Sigmoid colon (tissue), 4 donors: ENCODE measurements around the gene PEPD.

ENCODE experiments used
- CTCF ChIP-seq, 4 experiments: fragments of 450-650 bp in 3 of 4; fragments of 200-600 bp in 1 of 4; IDR thresholded peaks; one replicate each; pipeline ENCODE4 v1.5.1; 2016 to 2019; ENCODE audit warnings: antibody characterized with exemption in 4 of 4, mild to moderate bottlenecking in 3 of 4, moderate library complexity in 2 of 4
- EP300 ChIP-seq, 4 donors: sonication (generic); formaldehyde crosslinking; IDR thresholded peaks; one replicate each; pipeline ENCODE4 v1.6.1; 2017; ENCODE audit warnings: antibody characterized with exemption in 4 of 4
- POLR2A ChIP-seq, 2 donors: fragments of 450-650 bp; IDR thresholded peaks; one replicate each; pipeline ENCODE4 v1.6.1; 2016; ENCODE audit warnings: antibody characterized with exemption in 2 of 2, mild to moderate bottlenecking in 2 of 2, moderate library complexity in 2 of 2
- POLR2AphosphoS5 ChIP-seq, 4 donors: sonication (generic); formaldehyde crosslinking; IDR thresholded peaks; one replicate each; pipeline ENCODE4 v1.6.1; 2017; ENCODE audit warnings: antibody characterized with exemption in 4 of 4

- TF ChIP-seq POLR2AphosphoS5 (IDR thresholded peaks at IDR 0.05) (no peak), CTCF (IDR thresholded peaks at IDR 0.05) (no peak), EP300 (IDR thresholded peaks at IDR 0.05) (no peak), POLR2A (IDR thresholded peaks at IDR 0.05) (no peak)
Observed at GRCh38 chr19:33520844-33521479, 629 bp downstream of the PEPD start.
